CD4-positive, alpha-beta T cell treated with Interleukin-10 for 1 hour (primary cell): ENCODE measurements around the gene KCTD5.

Source experiments
- DNase-seq: peaks from one replicate; pipeline ENCODE4 v3.0.0-alpha.2; 2020

KCTD5 gene

GRCh38 chr16:2698103-2698870 lies 16.0 kb downstream of the KCTD5 start:
- no peak for DNase-seq

DNA sequence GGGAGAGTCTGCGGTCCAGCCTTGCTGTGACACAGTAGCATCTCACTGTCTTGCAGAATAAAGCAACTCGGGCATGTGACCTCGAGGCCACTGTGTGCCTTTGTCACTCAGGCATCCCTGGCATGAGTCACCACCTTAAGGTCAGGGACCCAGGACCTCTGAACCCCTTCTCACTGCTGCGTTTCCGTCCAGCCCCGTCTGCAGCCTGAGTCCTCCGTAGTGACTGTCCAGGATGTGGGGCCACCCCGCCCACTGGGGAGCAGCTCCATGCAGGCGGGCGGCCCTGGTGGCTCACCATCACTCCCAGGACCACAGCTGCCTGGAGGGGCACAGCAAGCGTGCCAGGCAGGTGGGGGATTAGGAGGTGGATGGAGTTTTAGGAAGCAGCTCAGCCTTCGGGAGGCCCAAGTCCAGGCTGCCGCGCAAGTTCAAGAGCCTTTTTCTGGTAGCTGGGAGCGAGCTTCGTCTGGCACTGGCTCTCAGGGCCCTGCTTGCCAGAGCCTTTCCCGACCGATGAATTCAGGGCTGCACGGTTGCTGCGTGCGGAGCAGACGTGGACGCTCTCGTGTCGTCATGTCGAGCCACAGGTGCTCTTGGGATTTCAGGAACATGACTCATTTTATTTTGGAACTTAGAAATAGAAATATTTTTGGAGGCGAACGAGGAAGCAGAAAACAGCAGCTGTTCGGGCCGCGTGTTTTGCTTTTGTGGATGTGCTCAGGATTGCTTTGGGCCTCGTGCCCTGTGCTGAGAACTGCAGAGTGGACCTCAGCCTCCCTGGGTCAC lies 16.8 kb downstream of the KCTD5 start:
- no peak for DNase-seq

DNA sequence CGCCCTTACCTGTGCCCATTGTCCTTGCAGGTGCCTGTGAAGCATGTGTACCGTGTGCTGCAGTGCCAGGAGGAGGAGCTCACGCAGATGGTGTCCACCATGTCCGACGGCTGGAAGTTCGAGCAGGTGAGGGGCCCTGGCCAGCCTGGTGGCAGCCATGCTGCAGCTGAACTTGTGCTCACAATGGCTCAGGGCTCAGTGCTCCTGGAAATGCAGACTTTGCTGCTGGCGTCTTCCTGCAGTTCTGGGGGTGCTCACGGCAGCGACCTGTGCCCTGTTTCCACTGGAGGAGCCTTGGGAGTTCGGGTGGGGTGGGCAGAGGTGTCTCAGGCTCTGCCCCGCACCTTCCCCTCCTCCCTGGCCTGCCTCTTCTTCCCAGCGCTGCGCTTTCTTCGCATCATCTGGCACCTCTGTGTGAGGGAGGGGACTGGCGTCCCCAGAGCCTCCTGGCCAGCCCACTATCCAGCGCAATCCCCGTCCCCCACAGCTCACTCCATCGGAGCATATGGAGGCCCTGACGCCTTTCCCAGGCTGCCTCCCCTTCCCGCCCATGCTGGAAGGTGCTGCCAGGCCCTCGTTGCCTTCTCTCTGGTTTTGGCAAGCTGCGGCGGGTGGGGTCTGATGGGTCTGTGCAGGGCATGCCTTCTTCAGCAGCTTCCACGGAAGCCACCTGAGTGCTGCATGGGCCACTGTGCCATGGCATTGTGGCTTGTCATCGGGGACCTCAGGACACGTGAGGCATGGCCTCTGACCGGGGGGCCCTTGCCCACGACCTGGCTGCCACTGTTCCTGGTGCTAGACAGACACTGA lies 17.7 kb downstream of the KCTD5 start:
- DNase-seq, result no peak

DNA sequence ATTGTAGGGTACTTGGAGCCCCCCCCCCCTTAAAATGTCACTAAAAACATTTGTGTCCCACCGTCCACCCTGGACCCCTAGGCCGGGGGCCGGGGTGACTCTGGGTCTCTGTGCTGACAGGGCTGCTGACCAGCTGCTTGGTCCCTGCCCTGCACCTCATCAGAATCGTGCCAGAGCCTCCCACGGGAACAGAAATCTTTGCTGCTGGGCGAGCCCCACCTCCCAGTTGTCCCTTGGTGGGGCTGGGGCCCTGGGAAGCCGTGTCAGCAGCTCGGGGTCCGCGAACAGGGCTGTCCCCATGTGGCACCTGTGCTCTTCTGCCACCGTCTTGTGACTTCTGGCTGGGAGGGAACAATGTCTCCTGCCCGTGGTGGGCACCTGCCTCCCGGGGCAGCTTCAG lies 18.5 kb downstream of the KCTD5 start:
- no peak for DNase-seq

DNA sequence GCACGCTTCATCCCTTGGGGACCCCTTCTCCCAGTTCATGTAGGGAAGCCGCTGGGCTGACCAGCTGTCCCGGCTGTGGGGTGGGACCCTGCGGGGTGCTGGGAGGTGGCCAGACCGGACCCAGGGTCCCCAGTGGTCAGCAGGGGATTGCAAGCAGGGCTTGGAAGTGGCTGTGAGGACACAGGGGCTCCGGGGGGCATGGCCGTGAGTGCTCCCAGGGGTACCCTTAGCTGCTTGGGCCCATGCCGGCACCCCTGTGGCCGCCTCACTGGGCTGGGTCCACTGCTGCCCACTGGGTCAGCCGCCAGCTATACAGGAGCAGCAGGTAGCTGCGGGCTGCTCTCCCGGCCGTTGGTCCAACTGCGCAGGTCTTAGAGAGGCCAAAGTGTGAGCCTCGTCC lies 18.9 kb downstream of the KCTD5 start:
- no peak for DNase-seq

DNA sequence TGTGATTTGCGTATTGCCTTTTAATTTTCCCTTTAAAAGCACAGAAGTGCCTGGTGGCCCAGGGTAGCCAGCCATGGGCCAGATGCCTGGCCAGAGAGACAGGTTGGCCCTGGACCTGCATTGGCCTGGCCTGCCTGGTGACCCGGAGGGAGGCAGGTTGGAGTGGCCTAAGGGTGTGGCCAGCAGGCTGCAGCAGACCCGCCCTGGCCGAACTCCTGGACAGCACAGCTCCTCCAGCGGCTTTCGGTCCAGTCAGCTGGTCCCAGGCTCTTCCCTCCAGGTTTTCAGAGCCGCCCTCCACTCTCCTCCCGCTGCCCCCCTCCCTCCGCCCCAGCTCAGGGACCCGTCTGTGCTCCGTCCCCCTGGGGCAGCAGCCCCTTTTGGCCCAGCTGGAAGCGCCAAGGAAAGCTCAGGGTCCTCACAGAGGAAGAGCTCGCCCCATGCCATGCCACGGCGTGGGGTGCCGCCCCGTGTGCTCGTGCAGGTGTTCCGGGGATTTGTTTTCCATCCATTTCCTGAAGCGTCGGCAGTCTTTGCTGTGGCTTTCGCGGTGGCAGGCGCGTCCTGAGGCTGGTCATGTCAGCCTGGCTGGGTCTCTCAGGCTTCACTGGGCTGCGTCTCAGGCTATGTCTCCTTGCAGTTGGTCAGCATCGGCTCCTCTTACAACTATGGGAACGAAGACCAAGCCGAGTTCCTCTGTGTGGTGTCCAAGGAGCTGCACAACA lies 19.6 kb downstream of the KCTD5 start:
- DNase-seq, result no peak

GRCh38 chr16:2702438-2702825 lies 20.1 kb downstream of the KCTD5 start:
- DNase-seq, result no peak

- DNase-seq, result no peak
These were observed 20.8 kb downstream of the KCTD5 start for GRCh38 chr16:2702871-2703745.

DNA sequence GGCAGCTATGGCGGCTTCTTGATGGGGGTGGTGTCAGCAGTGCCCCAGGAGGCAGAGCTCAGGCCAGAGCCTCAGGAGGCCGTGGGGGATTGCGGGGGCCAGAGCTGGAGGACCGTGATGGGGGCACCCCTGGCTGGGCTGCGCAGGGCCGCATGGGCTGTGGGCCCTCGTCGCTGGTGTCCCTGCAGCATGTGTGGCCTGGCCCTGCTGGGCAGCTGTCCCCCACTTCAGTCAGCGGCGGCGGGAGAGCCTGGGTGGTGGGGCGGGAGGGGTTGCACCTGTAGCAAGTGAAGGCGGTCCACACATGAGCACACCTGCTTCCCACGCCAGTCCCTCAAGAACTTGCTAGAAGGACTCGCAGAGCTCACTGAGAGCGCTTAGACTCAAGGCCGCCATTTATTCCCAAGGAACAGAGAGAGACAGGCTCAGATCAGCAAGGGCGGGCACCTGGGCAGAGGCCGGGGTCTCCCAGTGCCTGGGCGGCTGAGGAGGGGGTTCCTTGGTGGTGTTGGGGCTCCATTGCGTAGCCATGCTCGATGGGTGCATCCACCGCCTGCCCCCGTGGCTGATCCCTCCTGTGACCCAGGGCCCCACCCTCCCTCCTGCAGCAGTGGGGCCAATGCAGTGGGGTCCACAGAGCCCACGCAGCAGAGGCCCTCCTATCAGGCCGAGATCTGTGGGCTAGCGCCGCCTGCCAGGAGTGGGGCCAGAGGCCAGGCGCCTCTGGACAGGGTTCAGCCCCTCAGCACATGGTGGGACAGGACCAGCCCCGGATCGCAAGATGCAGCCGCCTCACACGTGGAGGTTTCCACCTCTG lies 22.1 kb downstream of the KCTD5 start:
- DNase-seq, result no peak

- DNase-seq, result no peak
These were observed 22.6 kb downstream of the KCTD5 start for GRCh38 chr16:2704983-2705275.

GRCh38 chr16:2705351-2705750 lies 23.0 kb downstream of the KCTD5 start:
- DNase-seq, result no peak

DNA sequence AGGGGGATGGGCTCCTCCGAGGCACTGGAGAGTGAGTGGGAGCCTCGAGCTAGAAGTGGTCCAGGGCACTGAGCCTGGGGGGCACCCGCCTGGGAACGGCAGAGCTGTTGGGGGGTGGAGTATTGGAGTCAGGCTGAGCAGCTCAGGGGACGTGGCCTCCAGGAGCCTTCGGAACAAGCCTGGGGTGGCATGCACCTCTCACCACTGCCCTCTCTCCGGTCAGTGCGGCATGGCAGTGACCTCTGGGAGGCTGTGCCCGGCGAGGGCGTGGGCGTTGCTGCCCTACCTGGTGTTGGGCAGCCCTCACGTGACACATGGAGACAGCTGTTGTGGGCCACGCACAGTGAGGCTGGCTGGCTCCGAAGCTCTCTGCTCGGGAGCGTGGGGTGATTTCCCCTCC lies 23.8 kb downstream of the KCTD5 start:
- no peak for DNase-seq

GRCh38 chr16:2706611-2707311 lies 24.4 kb downstream of the KCTD5 start:
- no peak for DNase-seq

DNA sequence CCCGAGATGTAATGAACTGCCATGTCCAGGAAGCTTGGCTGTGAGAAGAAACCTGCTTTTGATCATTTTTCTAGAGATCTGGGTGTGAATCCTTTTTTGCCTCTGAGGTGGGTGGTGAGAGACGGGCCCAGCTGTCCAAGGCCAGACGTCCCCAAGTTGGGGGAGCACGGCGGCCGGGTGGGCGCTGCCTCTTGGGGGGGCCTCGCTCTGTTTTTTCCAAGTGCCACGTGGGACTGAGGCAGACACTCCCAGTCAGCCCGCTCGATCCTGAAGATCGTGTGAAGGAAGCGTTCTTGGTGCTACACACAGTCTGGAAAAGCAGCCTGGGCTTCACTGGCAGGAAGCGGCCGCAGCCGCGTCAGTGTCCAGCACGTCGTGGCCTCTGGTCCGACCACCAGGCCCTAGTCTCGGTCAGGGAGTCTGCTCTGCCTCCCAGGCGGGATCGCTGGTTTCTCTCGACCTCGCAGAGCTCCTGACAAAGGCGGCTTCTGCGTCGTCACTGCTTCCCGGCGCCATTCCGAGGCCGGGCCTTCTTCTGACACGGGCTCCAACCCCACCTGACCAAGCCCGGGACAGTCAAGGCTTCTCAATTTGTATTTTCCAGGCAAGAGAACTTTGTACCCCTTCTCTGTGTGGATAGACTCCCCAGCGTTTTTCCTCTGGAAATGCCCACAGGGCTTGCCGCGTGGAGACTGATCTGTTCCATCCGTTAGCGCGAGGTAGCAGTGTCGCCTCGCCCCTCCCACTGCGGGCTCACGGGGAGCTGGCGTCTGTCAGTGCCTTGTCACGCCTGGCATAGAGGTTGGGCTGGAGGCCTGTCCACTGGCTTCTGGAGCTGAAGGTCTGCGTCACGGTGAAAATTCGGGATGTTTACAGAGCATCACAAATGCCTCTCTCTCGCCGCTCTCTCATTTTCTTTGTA lies 25.3 kb downstream of the KCTD5 start:
- no peak for DNase-seq

GRCh38 chr16:2708290-2708639 lies 25.9 kb downstream of the KCTD5 start:
- DNase-seq, result no peak

DNA sequence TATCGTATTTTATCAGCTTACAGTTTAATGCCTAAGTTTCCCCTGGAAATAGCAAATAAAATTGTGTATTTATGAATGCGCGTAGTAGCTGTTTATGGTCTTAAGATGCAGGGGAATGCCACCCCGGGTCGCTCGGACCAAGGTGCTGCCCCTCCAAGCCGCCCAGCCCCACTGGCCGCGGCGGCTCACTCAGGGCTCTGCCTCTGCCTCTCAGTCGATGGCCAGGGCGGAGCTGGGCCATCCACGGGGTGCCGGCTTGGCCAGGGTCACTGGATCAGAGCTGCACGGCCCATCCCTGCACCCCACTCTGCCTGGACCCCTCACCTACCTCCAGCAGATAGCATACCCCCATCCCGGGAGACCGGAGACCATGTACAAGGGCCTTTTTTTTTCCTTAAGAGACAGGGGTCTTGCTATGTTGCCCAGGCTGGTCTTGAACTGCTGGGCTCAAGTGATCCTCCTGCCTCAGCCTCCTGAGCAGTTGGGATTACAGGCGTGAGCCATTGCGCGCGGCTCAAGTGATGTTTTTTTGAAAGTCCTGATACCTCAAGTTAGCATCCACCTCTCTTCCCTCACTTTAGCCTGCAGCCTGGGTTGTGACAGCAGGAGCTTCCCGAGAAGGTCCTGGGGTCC lies 26.7 kb downstream of the KCTD5 start:
- no peak for DNase-seq

GRCh38 chr16:2709588-2709984 lies 27.3 kb downstream of the KCTD5 start:
- DNase-seq, result no peak

GRCh38 chr16:2710021-2710710 lies 27.8 kb downstream of the KCTD5 start:
- no peak for DNase-seq
